Breast epithelium (tissue), 3 donors: Measurements from ENCODE around the gene ZNF423.

Experiments used
- CTCF ChIP-seq, 3 donors: fragments of 450-650 bp; IDR thresholded peaks; one replicate each; pipeline ENCODE4 v1.5.1; 2016 to 2017; ENCODE audit warnings: antibody characterized with exemption in 3 of 3, mild to moderate bottlenecking in 3 of 3, moderate library complexity in 3 of 3
- POLR2A ChIP-seq: fragments of 450-650 bp; IDR thresholded peaks from one replicate; pipeline ENCODE4 v1.6.1; 2016; ENCODE audit warnings: antibody characterized with exemption, mild to moderate bottlenecking, moderate library complexity

GRCh38 chr16:49698453-49698815 is 157.5 kb downstream of the ZNF423 start:
- TF ChIP-seq CTCF (IDR thresholded peaks at IDR 0.05) = no peak
- TF ChIP-seq POLR2A = no peak
